NCI-H1436 (cell line): ENCODE results near the gene APPL1.

Experiments
- DNase-seq: peaks from one replicate; lab custom pipeline; 2025; lab: John Stamatoyannopoulos, UW

Gene APPL1

GRCh38 chr3:57227204-57227929 lies at the start of gene APPL1:
Gene APPL1, plus strand, starts transcription at chr3:57227729. Its CDS starts 155 bp downstream, at chr3:57227884.
- DNase-seq: peak; percentile 69

- no peak for DNase-seq
These were observed 47.7 kb upstream of the APPL1 start for GRCh38 chr3:57179580-57180410.

- DNase-seq: no peak
These were observed 43.0 kb upstream of the APPL1 start for GRCh38 chr3:57184526-57184925.

- no peak for DNase-seq
These were observed 35.5 kb upstream of the APPL1 start for GRCh38 chr3:57192028-57192427.

- DNase-seq: no peak
These were observed 32.9 kb upstream of the APPL1 start for GRCh38 chr3:57194641-57195040.

- no peak for DNase-seq
These were observed 27.6 kb upstream of the APPL1 start, which contains the start of gene HESX1 for GRCh38 chr3:57199895-57200297. Gene HESX1, minus strand, starts transcription at chr3:57199978. Its CDS starts 60 bp downstream, at chr3:57199918.

- no peak for DNase-seq
These were observed 21.1 kb upstream of the APPL1 start for GRCh38 chr3:57206423-57206822.

GRCh38 chr3:57221883-57222282 lies 5.6 kb upstream of the APPL1 start:
- no peak for DNase-seq

GRCh38 chr3:57224856-57225255 lies 2.7 kb upstream of the APPL1 start:
- DNase-seq: no peak

GRCh38 chr3:57226176-57226575 lies 1.4 kb upstream of the APPL1 start:
- DNase-seq: no peak

GRCh38 chr3:57227930-57228751 lies 612 bp downstream of the APPL1 start:
- no peak for DNase-seq

- DNase-seq: no peak
These were observed 2.5 kb downstream of the APPL1 start for GRCh38 chr3:57230006-57230405.

GRCh38 chr3:57233799-57234198 lies 6.3 kb downstream of the APPL1 start:
- no peak for DNase-seq

- no peak for DNase-seq
These were observed 7.4 kb downstream of the APPL1 start for GRCh38 chr3:57234613-57235575.

GRCh38 chr3:57244946-57245345 lies 17.4 kb downstream of the APPL1 start:
- no peak for DNase-seq

GRCh38 chr3:57252404-57252803 lies 24.9 kb downstream of the APPL1 start:
- DNase-seq: no peak

- no peak for DNase-seq
These were observed 29.3 kb downstream of the APPL1 start for GRCh38 chr3:57256844-57257243.

- DNase-seq: no peak
These were observed 30.1 kb downstream of the APPL1 start for GRCh38 chr3:57257678-57258077.

GRCh38 chr3:57261119-57261518 lies 33.6 kb downstream of the APPL1 start:
- no peak for DNase-seq

GRCh38 chr3:57261929-57262328 lies 34.4 kb downstream of the APPL1 start:
- DNase-seq: no peak

GRCh38 chr3:57268416-57268815 lies 40.9 kb downstream of the APPL1 start:
- DNase-seq: no peak
